GM12801 (cell line): Measurements from ENCODE around the gene C7orf57.

ENCODE experiments used
- CTCF ChIP-seq: IDR thresholded peaks from one replicate; pipeline ENCODE4 v1.5.1; 2011; ENCODE audit warnings: control low read depth; ENCODE audit not compliant: insufficient read length; ENCODE audit errors: extremely low read depth

C7orf57 gene

GRCh38 chr7:48077423-48077822 lies 42.1 kb downstream of the C7orf57 start:
- no peak for TF ChIP-seq CTCF

- no peak for TF ChIP-seq CTCF
Observed at GRCh38 chr7:48078470-48078869, 43.1 kb downstream of the C7orf57 start.

GRCh38 chr7:48083114-48083830 lies 47.9 kb downstream of the C7orf57 start:
- no peak for TF ChIP-seq CTCF

- TF ChIP-seq CTCF = no peak
Observed at GRCh38 chr7:48084727-48085432, 49.5 kb downstream of the C7orf57 start.

- TF ChIP-seq CTCF = no peak
Observed at GRCh38 chr7:48085433-48085791, 50.1 kb downstream of the C7orf57 start.

GRCh38 chr7:48085942-48086341 lies 50.6 kb downstream of the C7orf57 start:
- no peak for TF ChIP-seq CTCF

- no peak for TF ChIP-seq CTCF
Observed at GRCh38 chr7:48087349-48087748, 52.0 kb downstream of the C7orf57 start.
